Gastroesophageal sphincter (tissue), 3 donors: Measurements from ENCODE around the gene HDAC8.

Source experiments
- CTCF ChIP-seq, 4 experiments: fragments of 200-600 bp in 2 of 4; fragments of 450-650 bp in 2 of 4; sonication (generic) in 1 of 4; IDR thresholded peaks; one replicate each; pipeline ENCODE4 v1.5.1; 2017 to 2019; ENCODE audit warnings: antibody characterized with exemption in 4 of 4, mild to moderate bottlenecking in 2 of 4, moderate library complexity in 2 of 4
- POLR2A ChIP-seq, 2 donors: fragments of 450-650 bp; IDR thresholded peaks; one replicate each; pipeline ENCODE4 v1.6.1; 2017; ENCODE audit warnings: antibody characterized with exemption in 2 of 2, mild to moderate bottlenecking in 2 of 2, moderate library complexity in 1 of 2
- POLR2AphosphoS5 ChIP-seq: sonication (generic); formaldehyde crosslinking; IDR thresholded peaks from one replicate; pipeline ENCODE4 v1.6.1; 2017; ENCODE audit warnings: antibody characterized with exemption

- TF ChIP-seq CTCF (IDR thresholded peaks at IDR 0.05) (no peak), POLR2A (IDR thresholded peaks at IDR 0.05) (no peak), POLR2AphosphoS5 (no peak)
These were observed 245.9 kb downstream of the HDAC8 start for GRCh38 chrX:72326605-72327300.
